T-cell (primary cell): ENCODE measurements around the gene GNB3. TPM values are rescaled to one million over a fixed set of nuclear protein-coding genes. Genes with fewer than 3 reads are reported as not detected.

Experiments used
- ATAC-seq, 4 experiments: fragments of 200-7000 bp in 3 of 4; fragments of 150-1000 bp in 1 of 4; cut with Tn5 transposase; replicated peaks in 1 of 4; 1 replicate in 3 of 4; 2 replicates in 1 of 4; pipeline ENCODE4 v1.10.0; 2021; ENCODE audit warnings: moderate library complexity in 3 of 4, mild to moderate bottlenecking in 2 of 4, moderate number of reproducible peaks in 1 of 4
- CTCF ChIA-PET, 2 donors: fragments of 300-600 bp; sonication (Branson Sonifier 250); formaldehyde crosslinking; loops; one replicate each; lab custom pipeline; 2022; ENCODE audit warnings: antibody characterized with exemption in 2 of 2; lab: Charles Lee
- POLR2A ChIA-PET, 2 donors: fragments of 300-600 bp; sonication (Branson Sonifier 250); formaldehyde crosslinking; loops; one replicate each; lab custom pipeline; 2022; ENCODE audit warnings: antibody characterized with exemption in 2 of 2; lab: Charles Lee
- DNase-seq, 35 experiments: peaks; one replicate each; pipeline versions ENCODE4 v3.0.0 to v3.0.0-alpha.2; 2013 to 2023
- H3K27ac ChIP-seq: one replicate; pipeline ENCODE4 v1.5.1; 2013; ENCODE audit warnings: low read length
- H3K27me3 ChIP-seq, 2 experiments: replicated peaks in 1 of 2; 1 replicate in 1 of 2; 2 replicates in 1 of 2; pipeline versions ENCODE4 v1.6.1 to v1.7.0; 2013; ENCODE audit warnings: low read length in 1 of 2, mixed read lengths in 1 of 2; ENCODE audit not compliant: control insufficient read depth in 2 of 2, insufficient read depth in 2 of 2; ENCODE audit errors: extremely low read depth in 1 of 2
- H3K36me3 ChIP-seq, 2 donors: 1 replicate in 1 of 2; 2 replicates in 1 of 2; pipeline versions ENCODE4 v1.6.1 to v1.7.0; 2013; ENCODE audit warnings: low read length in 1 of 2; ENCODE audit not compliant: control insufficient read depth in 2 of 2, insufficient read depth in 1 of 2; ENCODE audit errors: extremely low read depth in 1 of 2
- H3K4me1 ChIP-seq, 2 experiments: 1 replicate in 1 of 2; 2 replicates in 1 of 2; pipeline versions ENCODE4 v1.6.1 to v1.7.0; 2013; ENCODE audit warnings: low read length in 2 of 2, mixed read lengths in 1 of 2; ENCODE audit not compliant: insufficient read depth in 2 of 2, control insufficient read depth in 1 of 2; ENCODE audit errors: extremely low read depth in 1 of 2
- H3K4me3 ChIP-seq, 2 donors: 1 replicate in 1 of 2; 2 replicates in 1 of 2; pipeline versions ENCODE4 v1.5.1 to v1.7.0; 2013; ENCODE audit warnings: mild to moderate bottlenecking in 2 of 2, low read length in 1 of 2, moderate library complexity in 1 of 2; ENCODE audit not compliant: control insufficient read depth in 1 of 2; ENCODE audit errors: extremely low read depth in 1 of 2
- H3K9me3 ChIP-seq: 2 replicates; pipeline ENCODE4 v1.7.0; 2013
- H3K27ac Mint-ChIP-seq, 2 donors: one replicate each; pipeline ENCODE4 v1.8.0; 2020 to 2021; ENCODE audit warnings: mild to moderate bottlenecking in 2 of 2, mixed read lengths in 2 of 2
- H3K27me3 Mint-ChIP-seq, 2 donors: one replicate each; pipeline ENCODE4 v1.8.0; 2021 to 2022; ENCODE audit warnings: mixed read lengths in 2 of 2
- H3K36me3 Mint-ChIP-seq: one replicate; pipeline ENCODE4 v1.8.0; 2021; ENCODE audit warnings: mixed read lengths
- H3K4me1 Mint-ChIP-seq, 3 donors: one replicate each; pipeline ENCODE4 v1.8.0; 2020 to 2022; ENCODE audit warnings: mixed read lengths in 3 of 3, mild to moderate bottlenecking in 1 of 3
- H3K4me3 Mint-ChIP-seq, 3 donors: one replicate each; pipeline ENCODE4 v1.8.0; 2020 to 2022; ENCODE audit warnings: mild to moderate bottlenecking in 3 of 3, mixed read lengths in 3 of 3, moderate library complexity in 3 of 3
- H3K9me3 Mint-ChIP-seq, 3 donors: one replicate each; pipeline ENCODE4 v1.8.0; 2020 to 2022; ENCODE audit warnings: mixed read lengths in 3 of 3
- WGBS: methylation state at CpG from one replicate; pipeline ENCODE4 v1.1.5; 2013; ENCODE audit warnings: missing lambda C conversion rate; ENCODE audit not compliant: insufficient coverage; 5-methylcytosine and 5-hydroxymethylcytosine counted together
- total RNA-seq, 35 experiments: library from RNA in 6 of 35; stranded (reverse) in 6 of 35; fragments of 120-200 nt in 1 of 35; gene quantifications; one replicate each; pipeline versions ENCODE4 v1.2.1 to v1.2.4 and lab custom pipeline; 2013 to 2026

GNB3 gene
- total RNA-seq, 5 donors from 2014 or later (not counting 1 experiment from before 2014, with no cell fraction given), result 0.85 to 4.3 (median 3.4) TPM

- Mint-ChIP-seq H3K27ac (peak overlapping the region in 1 of 2 donors; percentile 6), H3K4me3 (no peak overlapping the region), H3K4me1 (peaks cover 3 to 13% (median 8%) of the 10 kb centered on the region in 3 donors), H3K27me3 (no peaks in the 10 kb centered on the region), H3K9me3 (no peaks in the 10 kb centered on the region), H3K36me3 (no peaks in the 10 kb centered on the region)
- ATAC-seq (no peak), DNase-seq (no peak)
- CTCF ChIA-PET, result no interaction called here
- Histone ChIP-seq H3K9me3 (no peaks in the 10 kb centered on the region), H3K27ac (no peak overlapping the region), H3K4me1 (peaks cover 4 to 8% of the 10 kb centered on the region in 2 experiments), H3K4me3 (no peak overlapping the region), H3K27me3 (no peaks in the 10 kb centered on the region), H3K36me3 (no peaks in the 10 kb centered on the region)
- POLR2A ChIA-PET, result no interaction called here
- WGBS, result 92% methylated on average over 5 of the region's 7 CpGs
These were observed 5.7 kb downstream of the GNB3 start for GRCh38 chr12:6846316-6846869.

- no peak overlapping the region for H3K27ac ChIP-seq
- H3K36me3 Mint-ChIP-seq, result no peaks in the 10 kb centered on the region
- H3K27me3 Mint-ChIP-seq, result no peaks in the 10 kb centered on the region
- ATAC-seq, result no peak
- ChIA-PET CTCF (interaction anchor here in 1 of 2 donors (0.5 kb wide), 1 partner anchor 542 kb away, joined by 3 read pairs; no protein-coding TSS in a partner anchor), POLR2A (interaction anchor here in 1 of 2 donors (1.2 kb wide), 1 partner anchor 294 kb away, joined by 3 read pairs; no protein-coding TSS in a partner anchor)
- no peaks in the 10 kb centered on the region for H3K9me3 ChIP-seq
- no peaks in the 10 kb centered on the region for H3K27me3 ChIP-seq
- peaks cover 6 to 15% of the 10 kb centered on the region in 2 experiments for H3K4me1 ChIP-seq
- no peak overlapping the region for H3K4me3 Mint-ChIP-seq
- no peaks in the 10 kb centered on the region for H3K9me3 Mint-ChIP-seq
- H3K36me3 ChIP-seq, result no peaks in the 10 kb centered on the region
- H3K4me1 Mint-ChIP-seq, result peaks cover 5 to 17% (median 10%) of the 10 kb centered on the region in 3 donors
- WGBS, result 89% methylated on average over 1 of the region's 2 CpGs
- DNase-seq, result no peak
- H3K4me3 ChIP-seq, result no peak overlapping the region
- no peak overlapping the region for H3K27ac Mint-ChIP-seq
These were observed 7.0 kb downstream of the GNB3 start for GRCh38 chr12:6847676-6848075.

GRCh38 chr12:6849427-6849826 is 8.7 kb downstream of the GNB3 start:
- Histone ChIP-seq H3K4me3 (no peak overlapping the region), H3K27me3 (no peaks in the 10 kb centered on the region), H3K27ac (no peak overlapping the region), H3K36me3 (no peaks in the 10 kb centered on the region), H3K4me1 (peaks cover 20 to 33% of the 10 kb centered on the region in 2 experiments), H3K9me3 (no peaks in the 10 kb centered on the region)
- no peaks in the 10 kb centered on the region for H3K9me3 Mint-ChIP-seq
- no peaks in the 10 kb centered on the region for H3K27me3 Mint-ChIP-seq
- H3K4me3 Mint-ChIP-seq, result no peak overlapping the region
- CTCF ChIA-PET, result no interaction called here
- POLR2A ChIA-PET, result no interaction called here
- ATAC-seq, result no peak
- WGBS, result no CpG with 5 or more reads among the region's 2 CpGs
- H3K4me1 Mint-ChIP-seq, result peaks cover 19 to 33% (median 26%) of the 10 kb centered on the region in 3 donors
- H3K36me3 Mint-ChIP-seq, result no peaks in the 10 kb centered on the region
- no peak overlapping the region for H3K27ac Mint-ChIP-seq
- no peak for DNase-seq

- 80% methylated on average over 1 of the region's 10 CpGs for WGBS
- no peaks in the 10 kb centered on the region for H3K9me3 ChIP-seq
- no peak for DNase-seq
- H3K4me1 ChIP-seq, result peaks cover 20 to 34% of the 10 kb centered on the region in 2 experiments
- H3K4me1 Mint-ChIP-seq, result peaks cover 22 to 33% (median 33%) of the 10 kb centered on the region in 3 donors
- no peaks in the 10 kb centered on the region for H3K9me3 Mint-ChIP-seq
- H3K36me3 Mint-ChIP-seq, result no peaks in the 10 kb centered on the region
- H3K4me3 ChIP-seq, result no peak overlapping the region
- peak overlapping the region in 1 of 3 donors; percentile 34 for H3K4me3 Mint-ChIP-seq
- ChIA-PET CTCF (interaction anchor here in 1 of 2 donors (1.5 to 3.9 kb wide), 2 partner anchors 15 to 23 kb away, joined by 6 to 58 read pairs; partner anchors contain the start of gene SPSB2), POLR2A (interaction anchor here in 1 of 2 donors (0.6 kb wide), 1 partner anchor 1049 kb away, joined by 3 read pairs; no protein-coding TSS in a partner anchor)
- H3K36me3 ChIP-seq, result peaks cover 0 to 3% of the 10 kb centered on the region in 2 donors
- no peaks in the 10 kb centered on the region for H3K27me3 Mint-ChIP-seq
- ATAC-seq, result no peak
- no peak overlapping the region for H3K27ac ChIP-seq
- H3K27me3 ChIP-seq, result no peaks in the 10 kb centered on the region
- H3K27ac Mint-ChIP-seq, result peak overlapping the region in 1 of 2 donors; percentile 22
These were observed 9.3 kb downstream of the GNB3 start for GRCh38 chr12:6849976-6850560.

- WGBS, result 59% methylated on average over 12 of the region's 16 CpGs
- Mint-ChIP-seq H3K9me3 (no peaks in the 10 kb centered on the region), H3K4me1 (peaks cover 22 to 36% (median 33%) of the 10 kb centered on the region in 3 donors), H3K4me3 (peak overlapping the region in 2 of 3 donors; percentile 79 to 94), H3K27me3 (no peaks in the 10 kb centered on the region), H3K27ac (no peak overlapping the region), H3K36me3 (peaks cover 3% of the 10 kb centered on the region)
- H3K36me3 ChIP-seq, result peaks cover 6 to 9% of the 10 kb centered on the region in 2 donors
- ATAC-seq, result no peak
- peak overlapping the region; percentile 94 for H3K27ac ChIP-seq
- no peaks in the 10 kb centered on the region for H3K27me3 ChIP-seq
- ChIA-PET POLR2A (interaction anchor here in 1 of 2 donors (1.0 kb wide), 1 partner anchor 93 kb away, joined by 3 read pairs; the partner anchor contains the start of gene C12orf57), CTCF (interaction anchor here in 1 of 2 donors (0.5 to 3.9 kb wide), 12 partner anchors 16 to 259 kb away, joined by 3 to 58 read pairs (median 5); partner anchors contain the start of genes C12orf57, RNU7-1, SPSB2 and ZNF384)
- no peaks in the 10 kb centered on the region for H3K9me3 ChIP-seq
- DNase-seq, result no peak
- peaks cover 20 to 34% of the 10 kb centered on the region in 2 experiments for H3K4me1 ChIP-seq
- H3K4me3 ChIP-seq, result peak overlapping the region; percentile 69 to 97
These were observed 10.0 kb downstream of the GNB3 start for GRCh38 chr12:6850796-6851152.
